ENCODE results near the gene PEDS1.

PEDS1 gene

GRCh38 chr20:50152394-50153152 is 950 bp downstream of the PEDS1 start:
- H3K27me3 Mint-ChIP-seq (ENCODE audit: low read depth) = peaks cover 4% of the 10 kb centered on the region
- peak overlapping the region; percentile 38 to 68 (median 55) for H3K27ac Mint-ChIP-seq
- no peaks in the 10 kb centered on the region for H3K9me3 Mint-ChIP-seq
- peak overlapping the region; percentile 86 to 88 (median 87) for H3K4me3 Mint-ChIP-seq
- peaks cover 7% of the 10 kb centered on the region for H3K36me3 Mint-ChIP-seq (ENCODE audit: low read depth)
- no peak for TF ChIP-seq CTCF (IDR thresholded peaks at IDR 0.05; ENCODE audit: unreplicated experiment in 3 of 3)
- peaks cover 55% of the 10 kb centered on the region for H3K4me1 Mint-ChIP-seq

DNA sequence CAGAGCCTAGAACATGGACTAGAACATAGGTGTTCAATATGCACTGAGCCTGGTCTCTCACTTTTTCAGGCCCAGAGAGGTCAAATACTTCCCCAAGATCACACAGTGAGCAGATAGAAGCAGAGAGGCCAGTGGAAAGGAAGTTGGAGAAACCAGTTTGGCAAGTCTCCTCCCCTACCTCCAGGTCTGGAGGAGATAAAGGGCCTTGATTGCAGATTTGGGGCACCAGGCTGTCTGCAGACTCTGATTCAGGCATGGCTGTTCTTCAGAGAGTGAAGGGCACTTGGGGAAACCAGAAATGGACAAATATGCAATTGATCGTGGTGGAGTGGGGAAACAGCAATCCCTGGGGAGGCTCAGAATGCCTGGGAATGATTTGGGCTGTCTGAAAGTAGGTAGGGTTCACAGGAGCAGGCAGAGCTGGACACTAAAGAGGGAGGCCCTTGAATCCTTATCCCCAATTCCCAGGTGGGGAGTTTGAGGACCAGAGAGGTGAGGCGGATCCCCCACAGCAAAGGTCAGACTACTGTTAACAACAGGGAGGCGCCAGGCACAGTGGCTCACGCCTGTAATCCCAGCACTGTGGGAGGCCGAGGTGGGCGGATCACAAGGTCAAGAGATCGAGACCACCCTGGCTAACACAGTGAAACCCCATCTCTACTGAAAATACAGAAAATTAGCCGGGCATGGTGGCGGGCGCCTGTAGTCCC is 2.3 kb downstream of the PEDS1 start:
- peak overlapping the region; percentile 86 to 88 (median 87) for H3K4me3 Mint-ChIP-seq
- no peaks in the 10 kb centered on the region for H3K9me3 Mint-ChIP-seq
- TF ChIP-seq CTCF (IDR thresholded peaks at IDR 0.05; ENCODE audit: unreplicated experiment in 3 of 3) = no peak
- peak overlapping the region; percentile 20 to 73 (median 55) for H3K27ac Mint-ChIP-seq
- peaks cover 4% of the 10 kb centered on the region for H3K27me3 Mint-ChIP-seq (ENCODE audit: low read depth)
- peaks cover 66% of the 10 kb centered on the region for H3K4me1 Mint-ChIP-seq
- H3K36me3 Mint-ChIP-seq (ENCODE audit: low read depth) = peaks cover 11% of the 10 kb centered on the region

- TF ChIP-seq CTCF (IDR thresholded peaks at IDR 0.05; ENCODE audit: unreplicated experiment in 3 of 3) = no peak
- H3K9me3 Mint-ChIP-seq = no peaks in the 10 kb centered on the region
- peaks cover 70% of the 10 kb centered on the region for H3K4me1 Mint-ChIP-seq
- H3K27ac Mint-ChIP-seq = peak overlapping the region; percentile 49 to 77 (median 56)
- H3K4me3 Mint-ChIP-seq = peak overlapping the region; percentile 36 to 70 (median 66)
- H3K27me3 Mint-ChIP-seq (ENCODE audit: low read depth) = no peaks in the 10 kb centered on the region
- H3K36me3 Mint-ChIP-seq (ENCODE audit: low read depth) = peaks cover 11% of the 10 kb centered on the region
These were observed 3.9 kb downstream of the PEDS1 start for GRCh38 chr20:50149481-50150254.

GRCh38 chr20:50146732-50147662 is 6.5 kb downstream of the PEDS1 start:
- Mint-ChIP-seq H3K4me1 (peaks cover 52% of the 10 kb centered on the region), H3K27me3 (ENCODE audit: low read depth) (no peaks in the 10 kb centered on the region), H3K9me3 (no peaks in the 10 kb centered on the region), H3K4me3 (no peak overlapping the region), H3K27ac (peak overlapping the region in 2 of 3 experiments; percentile 50 to 51), H3K36me3 (ENCODE audit: low read depth) (peaks cover 24% of the 10 kb centered on the region)
- TF ChIP-seq CTCF (IDR thresholded peaks at IDR 0.05; ENCODE audit: unreplicated experiment in 3 of 3) = no peak

GRCh38 chr20:50146214-50146613 is 7.3 kb downstream of the PEDS1 start:
- peaks cover 44% of the 10 kb centered on the region for H3K4me1 Mint-ChIP-seq
- peaks cover 28% of the 10 kb centered on the region for H3K36me3 Mint-ChIP-seq (ENCODE audit: low read depth)
- H3K9me3 Mint-ChIP-seq = no peaks in the 10 kb centered on the region
- H3K4me3 Mint-ChIP-seq = no peak overlapping the region
- H3K27ac Mint-ChIP-seq = no peak overlapping the region
- TF ChIP-seq CTCF (IDR thresholded peaks at IDR 0.05; ENCODE audit: unreplicated experiment in 3 of 3) = no peak
- H3K27me3 Mint-ChIP-seq (ENCODE audit: low read depth) = no peaks in the 10 kb centered on the region

Data from nephron (organoid).